ENCODE measurements around the gene VASH1. TPM values are rescaled to one million over a fixed set of nuclear protein-coding genes. Genes with fewer than 3 reads are reported as not detected.

VASH1 gene
- total and polyA plus RNA-seq, 7 experiments from 2014 or later: 0.52 to 18.2 (median 1.7) TPM

DNA sequence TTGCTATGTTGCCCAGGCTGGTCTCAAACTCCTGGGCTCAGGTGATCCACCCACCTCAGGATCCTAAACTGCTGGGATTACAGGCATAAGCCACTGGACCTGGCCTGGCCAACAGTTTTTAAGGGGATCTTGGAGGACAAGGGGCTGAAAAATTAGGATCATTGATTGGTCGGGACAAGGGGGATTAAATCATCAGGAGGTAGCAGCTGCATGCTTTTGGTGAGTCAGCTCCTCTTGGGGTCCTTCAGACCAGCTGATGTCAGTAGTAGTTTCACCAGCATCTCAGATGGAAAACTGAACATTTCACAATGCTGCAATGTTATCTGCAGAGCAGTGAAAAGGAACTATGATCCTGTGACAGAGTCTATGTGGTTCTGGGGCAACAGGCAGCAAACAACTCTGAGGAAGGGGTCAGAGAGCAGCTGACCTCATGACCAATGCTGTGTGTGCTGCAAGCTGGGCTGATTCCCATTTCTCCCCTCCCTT is 71.3 kb downstream of the VASH1 start:
- Histone ChIP-seq H3K27ac (ENCODE audit: low read depth, low read length) (no peak overlapping the region), H3K9me3 (ENCODE audit: control insufficient read depth in 2 of 3, low read length in 3 of 3) (no peaks in the 10 kb centered on the region), H3K4me3 (ENCODE audit: low read length) (no peak overlapping the region), H3K4me1 (ENCODE audit: control insufficient read depth in 2 of 2, insufficient read depth in 2 of 2, low read length in 2 of 2) (no peaks in the 10 kb centered on the region), H3K36me3 (ENCODE audit: control insufficient read depth in 2 of 3, insufficient read depth in 3 of 3, low read length in 3 of 3) (no peaks in the 10 kb centered on the region), H3K27me3 (ENCODE audit: control insufficient read depth in 2 of 2, insufficient read depth in 2 of 2, low read length in 2 of 2) (no peaks in the 10 kb centered on the region)
- POLR2A ChIA-PET: no interaction called here
- ATAC-seq (peak; percentile 56), DNase-seq (no peak)
- CTCF ChIA-PET: no interaction called here
- no peak overlapping the region for H3K4me3 Mint-ChIP-seq
- H3K36me3 Mint-ChIP-seq: no peaks in the 10 kb centered on the region
- H3K9me3 Mint-ChIP-seq: no peaks in the 10 kb centered on the region
- H3K4me1 Mint-ChIP-seq: peaks cover 0 to 1% (median 0%) of the 10 kb centered on the region in 7 donors
- H3K27me3 Mint-ChIP-seq: peaks cover 5 to 20% (median 6%) of the 10 kb centered on the region in 5 donors
- intact Hi-C loops (cut with micrococcal nuclease): no loop called here
- no peak overlapping the region for H3K27ac Mint-ChIP-seq

Other genes with a start within 250 kb of the VASH1 start
- gene ANGEL1, start 51.4 kb downstream of the VASH1 start, total RNA-seq: 10 to 100 TPM; 14.5 to 37.6 (median 19.9) TPM
- gene ANGEL1, start 51.4 kb downstream of the VASH1 start, polyA plus RNA-seq: 10 to 100 TPM; 28.3 to 28.9 TPM
- gene LRRC74A, start 64.9 kb downstream of the VASH1 start, total RNA-seq: not detected
- not detected for gene LRRC74A, start 64.9 kb downstream of the VASH1 start, polyA plus RNA-seq

Measured in naive thymus-derived CD4-positive, alpha-beta T cell (primary cell).